OCI-LY3 (cell line): Measurements from ENCODE around the gene RLN3.

Source experiments
- H2AFZ ChIP-seq: fragments of 200-600, 300-600 bp; shearing (Covaris generic); 2 replicates; pipeline ENCODE4 v1.6.0; 2014; ENCODE audit warnings: antibody characterized with exemption, low read depth, low read length
- H3K27ac ChIP-seq: fragments of 200-600, 300-600 bp; sonication (generic); 2 replicates; pipeline ENCODE4 v1.5.1; 2014; ENCODE audit warnings: mild to moderate bottlenecking, low read length, moderate library complexity, mixed read lengths
- H3K27me3 ChIP-seq: fragments of 200-600, 300-600 bp; sonication (generic); 2 replicates; pipeline ENCODE4 v1.6.1; 2014; ENCODE audit warnings: low read depth, low read length, mixed read lengths
- H3K36me3 ChIP-seq: fragments of 200-600, 300-600 bp; sonication (generic); replicated peaks from 2 replicates; pipeline ENCODE3; 2014; ENCODE audit warnings: low read depth, low read length, mixed read lengths
- H3K4me1 ChIP-seq: fragments of 300-600, 200-600 bp; sonication (generic); 2 replicates; pipeline ENCODE4 v1.6.1; 2014; ENCODE audit warnings: low read length, mixed read lengths
- H3K4me2 ChIP-seq: fragments of 200-600, 300-600 bp; sonication (generic); 2 replicates; pipeline ENCODE4 v1.6.1; 2014; ENCODE audit warnings: low read length, mixed read lengths
- H3K4me3 ChIP-seq: fragments of 300-600, 200-600 bp; sonication (generic); 2 replicates; pipeline ENCODE4 v1.5.1; 2014; ENCODE audit warnings: antibody characterized with exemption, mild to moderate bottlenecking, low read length, moderate library complexity
- H3K79me2 ChIP-seq: fragments of 300-600, 200-600 bp; shearing (Covaris generic); 2 replicates; pipeline ENCODE4 v1.6.1; 2014; ENCODE audit warnings: mild to moderate bottlenecking, low read length, mixed read lengths
- H3K9ac ChIP-seq: fragments of 300-600, 200-600 bp; shearing (Covaris generic); 2 replicates; pipeline ENCODE4 v1.6.0; 2014; ENCODE audit warnings: mild to moderate bottlenecking, low read length, moderate library complexity
- H3K9me3 ChIP-seq: fragments of 200-600, 300-600 bp; shearing (Covaris generic); 2 replicates; pipeline ENCODE4 v1.6.1; 2014; ENCODE audit warnings: low read length, mixed read lengths; ENCODE audit not compliant: insufficient read depth
- H4K20me1 ChIP-seq: fragments of 200-600, 300-600 bp; sonication (generic); 2 replicates; pipeline ENCODE4 v1.6.1; 2016; ENCODE audit warnings: low read length, mixed read lengths; ENCODE audit not compliant: insufficient read depth
- EZH2phosphoT487 ChIP-seq: fragments of 200-600 bp; shearing (Covaris generic); IDR thresholded peaks from 2 replicates; pipeline ENCODE4 v1.6.1; 2018; ENCODE audit warnings: antibody characterized with exemption, mixed run types, low read depth
- TF ChIP-seq, protein P1 (sequence below): fragments of 200-600, 300-600 bp; sonication (generic); IDR thresholded peaks from 2 replicates; pipeline ENCODE4 v1.5.1; 2014; ENCODE audit warnings: antibody characterized with exemption, low read length, low read depth

The RLN3 gene

DNA sequence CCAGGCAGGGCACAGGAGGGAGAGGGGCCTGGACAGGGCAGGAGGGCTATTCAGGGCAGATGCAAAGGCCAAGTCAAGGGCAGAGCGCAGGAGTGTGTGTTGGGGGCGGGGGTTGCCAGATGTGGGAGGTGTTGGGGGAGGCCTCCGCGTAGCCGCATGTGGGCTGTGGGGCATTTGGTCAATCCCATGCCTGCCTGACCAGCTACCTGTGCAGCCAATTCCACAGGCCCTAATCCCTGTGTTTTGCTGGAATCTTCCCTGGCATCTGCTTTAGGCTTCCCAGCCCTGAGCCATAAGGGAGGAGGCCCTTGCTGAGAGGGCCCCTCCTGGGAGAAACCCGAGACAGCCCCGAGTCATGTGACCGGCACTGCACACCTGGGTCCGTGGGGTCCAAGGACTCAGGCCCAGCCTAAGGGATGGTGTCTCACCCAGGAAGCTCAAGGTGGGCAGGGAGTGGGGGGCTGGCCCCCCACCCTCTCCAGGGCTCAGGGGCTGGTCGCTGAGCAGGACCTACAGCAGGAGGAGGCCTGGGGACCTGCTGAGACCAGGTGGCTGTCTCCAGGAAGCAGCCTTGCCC lies 42.1 kb upstream of the RLN3 start:
- Histone ChIP-seq H3K27me3 (no peaks in the 10 kb centered on the region), H3K9me3 (no peaks in the 10 kb centered on the region), H3K9ac (peak overlapping the region; percentile 83), H3K79me2 (no peaks in the 10 kb centered on the region), H3K4me3 (peak overlapping the region; percentile 67), H4K20me1 (no peaks in the 10 kb centered on the region), H3K4me1 (peaks cover 32% of the 10 kb centered on the region), H3K36me3 (peaks cover 11% of the 10 kb centered on the region), H2AFZ (peak overlapping the region; percentile 18; the same call in 1 of the 2 replicates), H3K27ac (peak overlapping the region; percentile 98), H3K4me2 (peak overlapping the region; percentile 82)
- TF ChIP-seq EZH2phosphoT487 = no peak
- TF ChIP-seq, protein P1, sequence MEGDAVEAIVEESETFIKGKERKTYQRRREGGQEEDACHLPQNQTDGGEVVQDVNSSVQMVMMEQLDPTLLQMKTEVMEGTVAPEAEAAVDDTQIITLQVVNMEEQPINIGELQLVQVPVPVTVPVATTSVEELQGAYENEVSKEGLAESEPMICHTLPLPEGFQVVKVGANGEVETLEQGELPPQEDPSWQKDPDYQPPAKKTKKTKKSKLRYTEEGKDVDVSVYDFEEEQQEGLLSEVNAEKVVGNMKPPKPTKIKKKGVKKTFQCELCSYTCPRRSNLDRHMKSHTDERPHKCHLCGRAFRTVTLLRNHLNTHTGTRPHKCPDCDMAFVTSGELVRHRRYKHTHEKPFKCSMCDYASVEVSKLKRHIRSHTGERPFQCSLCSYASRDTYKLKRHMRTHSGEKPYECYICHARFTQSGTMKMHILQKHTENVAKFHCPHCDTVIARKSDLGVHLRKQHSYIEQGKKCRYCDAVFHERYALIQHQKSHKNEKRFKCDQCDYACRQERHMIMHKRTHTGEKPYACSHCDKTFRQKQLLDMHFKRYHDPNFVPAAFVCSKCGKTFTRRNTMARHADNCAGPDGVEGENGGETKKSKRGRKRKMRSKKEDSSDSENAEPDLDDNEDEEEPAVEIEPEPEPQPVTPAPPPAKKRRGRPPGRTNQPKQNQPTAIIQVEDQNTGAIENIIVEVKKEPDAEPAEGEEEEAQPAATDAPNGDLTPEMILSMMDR = no peak

DNA sequence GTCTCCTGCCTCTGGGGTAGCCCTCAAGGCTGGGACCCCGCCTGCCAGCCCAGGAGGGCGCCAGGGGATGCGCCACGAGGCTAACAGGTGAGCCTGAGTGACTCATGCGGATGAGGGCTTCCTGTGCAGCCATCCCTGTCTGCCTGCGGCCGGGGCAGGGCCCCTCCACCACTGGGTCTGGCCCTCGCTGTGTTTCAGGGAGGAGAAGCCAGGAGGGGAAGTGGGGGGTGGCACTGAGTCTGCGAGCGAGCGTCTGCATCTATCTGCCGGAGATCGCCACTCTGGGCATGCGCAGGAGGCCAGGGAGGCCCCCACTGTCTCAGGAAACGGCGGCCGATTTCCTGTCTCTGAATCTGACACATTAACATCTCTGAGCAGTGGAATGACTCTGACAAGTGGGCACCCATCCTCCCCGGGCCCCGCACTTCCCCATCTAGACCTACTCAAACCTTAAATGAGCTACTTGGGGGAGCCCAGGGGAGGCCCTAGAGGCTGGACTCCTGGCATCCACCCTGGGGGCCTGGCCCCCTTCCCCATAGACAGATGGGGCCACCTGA lies 41.5 kb upstream of the RLN3 start:
- H3K4me2 ChIP-seq = peak overlapping the region; percentile 82
- H3K79me2 ChIP-seq = no peaks in the 10 kb centered on the region
- peaks cover 11% of the 10 kb centered on the region for H3K36me3 ChIP-seq
- peak overlapping the region; percentile 67 for H3K4me3 ChIP-seq
- H3K27ac ChIP-seq = peak overlapping the region; percentile 98
- no peaks in the 10 kb centered on the region for H4K20me1 ChIP-seq
- H3K4me1 ChIP-seq = peaks cover 32% of the 10 kb centered on the region
- H3K27me3 ChIP-seq = no peaks in the 10 kb centered on the region
- no peaks in the 10 kb centered on the region for H3K9me3 ChIP-seq
- TF ChIP-seq, protein P1 = no peak
- no peak for TF ChIP-seq EZH2phosphoT487
- H3K9ac ChIP-seq = peak overlapping the region; percentile 87
- H2AFZ ChIP-seq = peak overlapping the region; percentile 18; the same call in 1 of the 2 replicates

DNA sequence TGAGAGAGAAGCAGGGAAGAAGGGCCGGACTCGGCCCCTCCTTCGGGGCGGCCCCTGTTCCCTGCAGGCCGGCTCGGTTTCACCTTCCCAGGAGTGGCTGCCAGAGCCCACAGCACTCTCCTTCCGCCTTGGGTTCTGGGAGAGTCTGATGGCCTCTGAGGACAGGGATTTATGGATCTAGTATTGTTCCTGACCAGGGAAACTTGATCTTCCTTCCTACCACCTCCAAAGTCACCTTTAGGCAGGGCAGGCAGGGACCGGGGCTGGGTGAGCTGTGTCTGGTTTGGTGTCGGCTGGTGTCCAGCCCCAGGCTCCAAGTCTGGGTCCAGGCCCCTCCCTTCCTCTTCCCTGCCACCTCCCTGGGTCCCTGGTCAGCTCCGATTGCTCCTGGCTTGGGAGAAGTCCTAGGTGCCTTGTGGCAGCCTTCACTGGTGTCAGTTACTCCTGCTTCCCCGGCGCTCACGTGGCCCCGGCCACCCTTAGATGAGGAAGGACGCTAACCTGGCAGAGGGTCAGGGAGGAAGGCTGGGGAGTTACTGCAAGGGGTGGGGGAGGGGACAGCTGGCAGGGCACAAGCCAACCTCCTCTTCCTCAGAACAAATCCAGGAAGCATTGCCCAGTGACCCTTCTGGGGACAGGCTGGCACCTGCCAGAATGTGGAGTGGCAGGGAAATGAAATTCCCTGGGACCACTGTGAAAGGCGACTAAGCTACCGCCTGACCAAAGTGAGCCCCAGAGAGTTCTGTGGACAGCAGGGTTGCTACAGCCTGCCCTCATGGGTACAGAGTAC lies 40.7 kb upstream of the RLN3 start:
- no peak for TF ChIP-seq EZH2phosphoT487
- TF ChIP-seq, protein P1 = no peak
- H3K9ac ChIP-seq = peak overlapping the region; percentile 87
- H3K4me3 ChIP-seq = peak overlapping the region; percentile 66

DNA sequence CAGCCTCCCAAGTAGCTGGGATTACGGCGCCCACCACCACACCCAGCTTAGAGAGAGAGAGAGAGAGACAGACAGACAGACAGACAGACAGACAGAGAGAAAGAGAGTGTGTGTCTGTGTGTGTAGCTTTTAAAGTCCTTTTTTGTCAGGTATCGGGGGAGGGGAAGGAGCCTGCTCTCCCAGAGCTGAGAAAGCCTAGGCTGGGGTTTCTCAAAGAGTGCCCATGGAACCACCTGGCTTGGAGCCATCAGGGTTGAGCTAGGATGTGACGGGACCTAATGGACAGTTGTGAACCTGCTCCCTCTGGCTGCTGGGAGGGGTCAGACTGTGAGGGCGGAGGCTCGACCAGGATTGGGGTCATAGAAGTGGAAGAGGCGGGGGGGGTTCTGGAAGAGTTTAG lies 38.5 kb upstream of the RLN3 start:
- Histone ChIP-seq H3K4me2 (no peak overlapping the region), H2AFZ (no peak overlapping the region), H3K4me1 (peaks cover 32% of the 10 kb centered on the region), H3K36me3 (peaks cover 18% of the 10 kb centered on the region), H3K27me3 (no peaks in the 10 kb centered on the region), H3K79me2 (no peaks in the 10 kb centered on the region), H3K27ac (no peak overlapping the region), H4K20me1 (no peaks in the 10 kb centered on the region), H3K4me3 (no peak overlapping the region), H3K9ac (no peak overlapping the region), H3K9me3 (no peaks in the 10 kb centered on the region)
- TF ChIP-seq EZH2phosphoT487 = no peak
- TF ChIP-seq, protein P1 = no peak

More for the DNA sequence above, 40.7 kb upstream of the RLN3 start:
- peaks cover 32% of the 10 kb centered on the region for H3K4me1 ChIP-seq
- peak overlapping the region; percentile 98 for H3K27ac ChIP-seq
- no peak overlapping the region for H2AFZ ChIP-seq
- peak overlapping the region; percentile 82 for H3K4me2 ChIP-seq
- H3K9me3 ChIP-seq = no peaks in the 10 kb centered on the region
- no peaks in the 10 kb centered on the region for H3K79me2 ChIP-seq
- H3K36me3 ChIP-seq = peaks cover 14% of the 10 kb centered on the region
- H4K20me1 ChIP-seq = no peaks in the 10 kb centered on the region
- H3K27me3 ChIP-seq = no peaks in the 10 kb centered on the region
